GM18502 (cell line): Measurements from ENCODE around the gene FUBP1.
"Not testable (repeated sequence)": the region's sequence is repeated elsewhere in the genome, so short reads cannot be mapped to it uniquely, and the experiment has no call there.

Source experiments
- ATAC-seq: cut with Tn5 transposase; IDR thresholded peaks from one replicate; pipeline ENCODE4 v1.9.1; 2021; ENCODE audit warnings: mild to moderate bottlenecking; ENCODE audit not compliant: unreplicated experiment, poor library complexity

The FUBP1 gene

DNA sequence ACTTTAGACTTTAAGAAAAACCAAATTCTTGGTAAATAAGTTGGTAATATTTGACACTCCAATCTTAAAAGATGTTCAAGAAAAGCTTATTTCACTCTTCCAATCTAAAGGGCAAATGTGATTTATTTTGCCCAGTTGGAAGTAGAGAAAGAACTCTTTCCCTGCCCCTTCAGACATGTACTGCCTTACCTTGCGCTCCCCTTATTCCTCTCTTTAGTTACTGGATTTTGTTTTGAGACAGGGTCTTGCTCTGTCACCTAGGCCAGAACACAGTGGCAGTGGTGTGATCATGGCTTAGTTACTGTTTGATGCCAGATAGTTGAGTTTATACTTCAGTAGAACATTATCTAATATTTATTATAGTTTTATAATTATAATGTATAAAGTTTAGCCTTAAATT is 27.5 kb downstream of the FUBP1 start:
- ATAC-seq: no peak

DNA sequence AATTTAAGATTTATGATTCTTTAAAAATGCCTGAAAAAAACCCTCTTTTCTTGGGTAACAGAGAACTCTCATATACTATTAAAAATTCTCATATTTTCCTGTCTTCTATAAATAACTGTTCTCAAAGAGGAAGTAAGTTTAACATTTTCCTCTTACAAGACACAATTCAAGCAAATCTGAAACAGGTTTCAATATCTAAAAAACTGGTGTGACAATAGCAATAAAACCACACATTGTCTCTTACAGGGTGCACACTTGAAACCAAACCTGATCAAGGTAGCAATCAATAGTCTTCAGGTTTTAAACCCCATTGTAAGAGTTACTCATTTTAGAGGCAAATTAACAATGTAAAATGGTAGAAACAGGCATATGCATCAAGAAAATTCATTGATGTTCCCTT is 28.0 kb downstream of the FUBP1 start:
- peak; percentile 78 for ATAC-seq

DNA sequence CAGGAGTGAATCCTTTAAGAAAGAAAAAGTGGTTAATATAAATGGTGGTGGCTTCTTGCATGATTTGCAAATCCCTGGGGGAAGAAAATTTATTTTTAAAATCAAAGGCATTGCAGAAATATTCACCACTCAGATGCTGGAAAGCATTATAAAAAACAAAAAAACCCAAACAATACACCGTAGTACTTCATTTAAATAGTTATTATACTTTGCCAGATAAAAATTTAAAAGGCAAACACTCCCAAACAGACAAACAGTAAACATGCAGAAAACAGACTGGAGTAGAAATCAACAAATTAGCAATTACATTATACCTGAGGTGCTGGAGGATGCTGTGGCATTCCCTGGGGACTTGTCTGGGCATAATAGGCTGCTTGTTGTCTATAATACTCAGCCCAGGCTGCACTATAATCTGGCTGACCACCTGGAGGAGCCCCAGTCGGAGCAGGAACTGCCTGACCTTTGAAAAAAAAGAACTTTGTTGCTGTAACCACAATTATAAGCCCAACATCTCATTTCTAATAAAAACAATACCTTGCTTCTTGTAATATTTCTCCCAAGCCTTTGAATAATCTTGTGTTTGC is 29.9 kb downstream of the FUBP1 start:
- ATAC-seq: peak; percentile 44

DNA sequence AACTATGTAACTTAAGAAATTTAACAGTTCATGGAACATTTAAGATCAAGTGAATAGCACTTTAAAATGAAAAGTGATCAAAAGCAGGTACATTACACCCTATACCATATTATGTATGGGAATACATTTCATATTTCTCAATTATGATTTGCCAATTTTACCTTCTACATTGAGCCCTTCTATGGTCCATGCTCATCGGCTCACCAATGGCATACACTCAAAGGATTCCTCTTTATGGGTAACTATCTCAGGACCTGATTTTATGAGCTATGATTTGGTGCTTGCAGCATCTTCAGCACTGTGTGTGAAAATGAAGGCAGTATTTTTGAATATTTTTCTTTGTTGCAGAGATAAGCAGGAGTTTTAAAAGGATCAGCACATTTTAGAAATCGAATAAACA is 33.5 kb downstream of the FUBP1 start:
- ATAC-seq: no peak

DNA sequence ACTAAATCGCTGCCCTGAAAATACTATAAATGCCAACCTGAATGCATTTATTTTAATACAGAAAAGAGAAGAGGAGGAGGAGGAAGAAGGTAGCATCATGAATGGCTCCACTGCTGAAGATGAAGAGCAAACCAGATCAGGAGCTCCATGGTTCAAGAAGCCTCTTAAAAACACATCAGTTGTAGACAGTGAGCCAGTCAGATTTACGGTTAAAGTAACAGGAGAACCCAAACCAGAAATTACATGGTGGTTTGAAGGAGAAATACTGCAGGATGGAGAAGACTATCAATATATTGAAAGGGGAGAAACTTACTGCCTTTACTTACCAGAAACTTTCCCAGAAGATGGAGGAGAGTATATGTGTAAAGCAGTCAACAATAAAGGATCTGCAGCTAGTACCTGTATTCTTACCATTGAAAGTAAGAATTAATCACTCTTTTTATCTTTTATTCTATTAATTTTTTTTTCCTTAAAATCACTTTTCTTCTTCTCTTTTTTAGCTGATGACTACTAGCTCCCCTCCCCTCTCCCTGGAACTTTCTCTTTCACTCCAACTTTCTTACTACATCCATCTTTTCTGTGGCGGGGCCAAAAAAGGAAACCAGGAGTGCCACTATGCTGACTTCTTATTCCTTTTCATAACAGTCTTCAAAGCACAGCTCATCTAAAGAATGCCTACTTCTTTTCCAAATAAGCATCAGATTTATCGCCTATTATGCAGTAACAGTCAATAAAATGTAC is 36.3 kb downstream of the FUBP1 start:
- ATAC-seq: no peak

DNA sequence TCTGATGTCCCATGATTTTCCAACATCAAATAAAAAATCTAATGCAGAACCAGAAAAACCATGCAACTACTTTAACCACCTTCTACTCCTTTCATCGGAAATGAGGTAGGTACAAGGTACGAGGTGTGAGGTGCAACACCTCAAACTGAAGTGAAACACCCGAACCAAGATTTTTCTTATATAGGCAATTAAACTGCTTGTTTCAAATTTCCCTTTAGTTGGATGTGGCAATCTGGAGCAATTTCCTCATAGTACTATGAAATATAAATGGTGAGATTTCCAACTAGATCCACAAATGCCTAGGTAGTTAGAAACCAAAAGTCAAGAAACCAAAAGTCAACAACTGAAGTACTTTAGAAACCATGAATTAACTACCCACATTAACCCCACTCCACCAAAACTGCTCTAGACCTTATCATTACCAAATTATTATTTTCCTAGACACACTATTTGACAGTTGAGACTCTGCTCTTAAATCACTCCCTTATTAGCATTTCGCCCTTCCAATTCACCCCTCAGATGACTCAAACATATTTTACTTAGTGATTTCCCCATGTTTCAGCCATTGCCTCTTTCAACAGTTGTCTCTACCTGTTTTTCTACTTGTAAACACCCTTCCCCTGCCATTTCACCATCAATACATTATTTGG is 37.8 kb downstream of the FUBP1 start:
- ATAC-seq: no peak

DNA sequence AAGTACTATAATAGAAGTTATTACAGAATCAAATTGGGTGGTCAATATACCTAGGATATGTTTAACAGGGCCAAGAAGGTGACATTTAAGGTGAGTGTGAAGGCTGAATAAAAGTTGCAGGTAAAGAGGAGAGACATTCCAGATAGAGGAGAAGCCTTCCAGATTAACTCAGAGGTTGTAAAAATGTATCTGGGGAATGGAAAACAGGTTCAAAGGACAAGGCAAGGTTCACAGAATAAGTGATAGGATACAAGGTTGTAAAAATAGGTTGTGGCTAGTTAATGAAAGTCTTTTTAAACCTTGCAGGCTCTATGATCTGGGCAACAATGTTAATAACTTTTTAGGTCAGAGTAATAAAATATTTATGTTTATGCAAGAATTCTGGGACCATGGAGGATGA is 40.2 kb downstream of the FUBP1 start:
- ATAC-seq: no peak

DNA sequence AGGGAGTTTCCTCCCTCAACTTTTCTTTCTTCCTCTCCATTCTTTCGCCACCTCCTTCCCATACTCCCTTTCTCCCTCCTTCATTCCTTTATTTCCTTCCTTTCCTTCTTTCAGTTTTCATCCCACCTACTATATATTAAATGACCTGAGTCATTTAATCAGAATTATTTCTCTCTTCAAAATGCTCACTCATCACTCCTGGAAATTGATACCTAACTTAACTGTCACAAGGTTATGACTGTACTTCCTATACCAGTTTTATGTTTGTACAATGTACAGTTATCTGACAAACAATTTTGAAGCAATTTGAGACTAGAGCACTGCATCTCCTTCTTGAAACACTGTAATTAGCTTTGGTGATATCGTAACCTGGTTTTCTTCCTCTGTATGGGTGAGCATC is 49.1 kb downstream of the FUBP1 start:
- ATAC-seq: no peak

DNA sequence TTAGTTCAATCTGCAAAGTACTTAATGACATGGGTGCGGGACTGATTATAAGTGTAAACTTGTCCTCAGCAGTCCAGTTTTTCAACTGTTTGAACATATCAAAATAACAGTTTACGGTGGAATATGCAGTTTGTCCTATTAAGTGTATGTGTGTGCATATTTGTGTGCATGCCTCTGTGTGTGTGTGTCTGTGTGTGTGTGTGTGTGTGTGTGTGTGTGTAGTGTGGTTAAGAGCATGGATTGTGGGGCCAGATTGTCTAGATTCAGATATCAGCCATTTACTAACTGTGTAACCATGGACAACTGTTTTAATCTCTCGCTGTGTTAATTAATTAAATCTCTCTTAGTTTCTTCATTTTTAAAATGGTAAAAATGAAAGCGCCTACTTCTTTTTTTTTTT is 51.5 kb downstream of the FUBP1 start:
- ATAC-seq: peak; percentile 20

DNA sequence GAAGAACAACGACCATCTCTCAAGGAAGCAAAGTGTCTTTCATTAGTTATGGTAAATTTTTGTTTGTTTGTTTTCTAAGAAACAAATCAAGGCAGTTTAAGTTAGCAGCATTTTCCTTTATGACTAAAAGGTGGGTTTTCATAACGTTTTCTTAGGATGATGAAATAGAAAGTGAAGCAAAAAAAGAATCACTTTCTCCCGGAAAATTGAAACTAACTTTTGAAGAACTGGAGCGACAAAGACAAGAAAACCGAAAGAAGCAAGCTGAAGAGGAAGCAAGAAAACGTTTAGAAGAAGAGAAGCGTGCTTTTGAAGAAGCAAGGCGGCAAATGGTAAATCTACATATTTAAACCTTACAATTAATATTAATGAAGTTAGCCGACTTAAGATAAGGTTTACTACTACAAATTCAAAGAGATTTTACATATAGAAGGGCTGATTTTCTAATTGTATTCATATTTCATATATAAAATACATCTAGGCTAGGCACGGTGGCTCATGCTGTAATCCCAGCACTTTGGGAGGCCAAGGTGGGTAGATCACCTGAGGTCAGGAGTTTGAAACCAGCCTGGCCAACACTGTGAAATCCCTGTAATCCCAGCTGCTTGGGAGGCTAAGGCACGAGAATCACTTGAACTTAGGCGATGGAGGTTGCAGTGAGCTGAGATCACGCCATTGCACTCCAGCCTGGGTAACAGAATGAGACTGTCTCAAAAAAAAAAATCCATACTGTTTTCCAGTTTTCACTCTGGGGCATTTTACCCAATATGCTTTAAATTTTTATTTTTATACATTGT is 52.1 kb downstream of the FUBP1 start:
- ATAC-seq: peak; percentile 67

DNA sequence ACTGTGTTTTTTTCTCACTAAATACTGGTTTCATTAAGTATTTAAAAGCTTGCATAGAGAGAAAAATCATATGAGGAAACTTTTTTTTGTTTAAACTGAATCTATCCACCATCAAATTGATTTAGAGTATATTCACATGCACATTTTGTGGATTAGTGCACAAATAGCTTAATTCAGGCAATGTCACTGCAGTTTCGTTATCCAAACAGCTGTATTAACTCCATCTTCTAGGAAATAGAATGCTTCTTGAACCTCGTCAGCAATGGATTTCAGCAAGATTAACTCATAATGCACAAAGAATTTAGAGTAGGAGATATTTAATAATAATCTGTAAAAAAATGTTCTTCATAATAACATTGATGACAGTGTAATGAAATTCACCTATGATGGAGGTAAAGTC is 52.9 kb downstream of the FUBP1 start:
- ATAC-seq: no peak

DNA sequence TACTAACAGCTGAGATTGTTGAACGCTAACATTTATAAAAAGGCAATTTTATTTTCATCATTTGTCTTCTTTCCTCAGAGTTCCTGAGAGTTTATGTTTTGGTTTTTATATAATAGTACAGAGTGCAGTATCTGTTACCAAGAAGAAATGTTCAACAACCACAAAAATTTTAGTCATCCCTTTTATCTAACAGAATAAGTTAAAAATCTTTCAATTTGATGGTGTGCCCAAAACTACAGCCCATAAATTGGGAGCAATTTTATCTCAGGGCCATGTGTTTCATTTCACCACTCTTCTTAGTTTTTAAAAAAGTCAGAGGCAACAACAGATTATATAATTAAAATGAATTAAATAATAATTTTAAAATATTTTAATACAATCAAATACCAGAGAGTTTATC is 53.4 kb downstream of the FUBP1 start:
- ATAC-seq: no peak

DNA sequence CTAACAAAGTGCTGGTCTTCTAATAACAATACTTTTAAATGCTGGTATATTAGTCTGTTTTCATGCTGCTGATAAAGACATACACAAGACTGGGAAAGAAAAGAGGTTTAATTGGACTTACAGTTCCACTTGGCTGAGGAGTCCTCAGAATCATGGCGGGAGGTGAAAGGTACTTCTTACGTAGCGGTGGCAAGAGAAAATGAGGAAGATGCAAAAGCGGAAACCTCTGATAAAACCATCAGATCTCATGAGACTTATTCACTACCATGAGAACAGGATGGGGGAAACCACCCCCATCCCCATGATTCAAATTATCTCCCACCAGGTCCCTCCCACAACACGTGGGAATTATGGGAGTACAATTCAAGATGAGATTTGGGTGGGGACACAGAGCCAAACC is 60.0 kb downstream of the FUBP1 start:
- ATAC-seq: not testable (repeated sequence)

DNA sequence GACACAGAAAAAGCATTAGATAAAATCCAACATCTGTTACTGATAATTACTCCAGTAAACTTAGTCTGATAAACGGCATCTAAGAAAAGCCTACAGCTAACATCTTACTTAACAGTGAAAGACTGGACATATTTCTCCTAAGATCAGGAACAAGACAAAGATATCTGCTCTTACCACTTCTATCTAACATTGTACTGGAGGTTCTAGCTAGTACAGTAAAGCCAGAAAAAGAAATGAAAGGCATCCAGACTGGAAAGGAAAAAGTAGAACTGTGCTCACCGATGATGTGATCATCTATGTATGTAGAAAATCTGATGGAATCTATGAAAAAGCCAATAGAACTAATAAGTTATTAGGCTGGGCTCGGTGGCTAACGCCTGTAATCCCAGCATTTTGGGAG is 68.8 kb downstream of the FUBP1 start:
- no peak for ATAC-seq

DNA sequence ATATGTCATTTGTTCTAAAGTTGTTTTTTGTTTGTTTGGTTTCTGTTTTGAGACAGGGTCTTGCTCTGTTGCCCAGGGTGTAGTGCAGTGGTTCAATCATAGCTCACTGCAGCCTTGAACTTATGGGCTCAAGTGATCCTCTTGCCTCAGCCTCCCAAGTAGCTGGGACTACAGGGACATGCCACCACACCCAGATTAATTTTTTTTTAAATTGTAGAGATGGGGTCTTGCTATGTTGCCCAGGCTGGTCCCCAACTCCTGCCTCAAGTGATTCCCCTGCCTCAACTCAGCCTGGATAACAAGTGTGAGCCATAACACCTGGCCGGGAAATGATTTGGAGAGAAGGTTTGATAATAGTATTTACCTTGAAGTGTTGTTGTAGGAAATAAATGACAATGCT is 72.2 kb downstream of the FUBP1 start:
- ATAC-seq: no peak

DNA sequence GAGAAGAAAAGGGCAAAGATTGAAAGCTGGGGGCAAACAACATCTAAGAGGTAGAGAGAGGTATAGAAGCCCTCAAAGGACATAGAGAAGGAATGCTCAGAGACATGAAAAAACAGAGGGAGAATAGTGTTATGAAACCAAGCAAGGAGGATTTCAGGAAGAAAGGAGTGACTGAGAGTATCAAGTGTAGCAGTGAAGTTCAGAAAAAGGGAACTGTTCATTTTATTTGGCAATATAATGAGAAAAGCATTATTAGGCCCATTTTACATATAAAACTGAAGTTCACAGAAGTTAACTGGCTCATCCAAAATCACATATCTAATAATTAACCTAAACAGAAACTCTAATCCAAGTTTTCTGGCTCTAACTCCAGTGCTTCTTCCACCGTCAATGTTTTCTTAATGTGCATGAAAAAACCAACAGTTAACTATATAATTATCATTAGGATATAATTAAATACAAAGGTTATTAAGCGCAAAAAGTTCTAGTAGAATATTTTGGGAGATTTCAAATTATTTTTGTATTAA is 72.8 kb downstream of the FUBP1 start:
- ATAC-seq: no peak

DNA sequence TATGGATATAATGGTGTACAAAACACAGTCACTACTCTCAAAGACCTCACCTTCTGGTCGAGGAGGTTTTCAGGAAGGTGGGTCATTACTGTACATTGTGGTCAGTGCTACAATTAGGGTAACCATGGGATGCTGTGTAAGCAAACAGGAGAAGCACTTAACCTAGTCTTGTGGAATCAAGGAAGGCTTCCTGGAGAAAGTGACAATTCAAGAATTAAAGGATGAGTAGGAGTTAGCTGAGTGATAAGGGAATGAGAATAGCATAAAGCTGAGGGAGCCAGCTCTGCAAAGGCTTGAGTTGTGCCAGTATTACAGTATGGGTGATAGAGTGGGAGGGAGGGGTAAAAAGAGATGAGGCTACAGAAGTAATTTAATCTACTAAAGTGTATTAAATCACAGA is 73.3 kb downstream of the FUBP1 start:
- ATAC-seq: no peak

DNA sequence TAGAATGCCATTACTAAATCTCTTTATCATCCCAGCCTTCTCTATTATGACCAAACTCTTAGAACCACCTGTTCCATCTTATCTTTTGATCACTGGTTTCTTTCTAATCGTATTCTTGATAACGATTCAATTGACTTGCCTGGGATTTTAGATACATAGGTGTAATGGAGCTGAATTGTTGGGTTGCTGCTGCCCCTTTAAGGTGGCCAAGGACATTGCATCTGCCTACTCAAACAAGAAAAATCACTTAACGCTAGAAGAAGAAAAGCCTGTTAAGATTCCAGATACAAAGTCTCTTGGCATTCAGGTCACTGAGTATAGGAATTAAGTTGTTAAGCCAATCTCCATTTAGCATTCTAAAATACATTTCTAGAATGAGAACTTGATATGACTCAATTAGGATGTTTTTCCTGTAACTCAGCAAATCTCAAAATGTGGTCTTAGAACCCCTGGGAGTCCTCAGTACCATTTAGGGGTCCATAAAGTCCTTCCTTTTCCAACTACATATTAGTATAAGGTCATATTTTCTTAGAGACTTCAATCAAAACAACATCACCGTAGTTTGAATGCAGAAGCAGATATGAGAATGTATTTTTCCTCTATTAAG is 78.1 kb downstream of the FUBP1 start:
- peak; percentile 58 for ATAC-seq

DNA sequence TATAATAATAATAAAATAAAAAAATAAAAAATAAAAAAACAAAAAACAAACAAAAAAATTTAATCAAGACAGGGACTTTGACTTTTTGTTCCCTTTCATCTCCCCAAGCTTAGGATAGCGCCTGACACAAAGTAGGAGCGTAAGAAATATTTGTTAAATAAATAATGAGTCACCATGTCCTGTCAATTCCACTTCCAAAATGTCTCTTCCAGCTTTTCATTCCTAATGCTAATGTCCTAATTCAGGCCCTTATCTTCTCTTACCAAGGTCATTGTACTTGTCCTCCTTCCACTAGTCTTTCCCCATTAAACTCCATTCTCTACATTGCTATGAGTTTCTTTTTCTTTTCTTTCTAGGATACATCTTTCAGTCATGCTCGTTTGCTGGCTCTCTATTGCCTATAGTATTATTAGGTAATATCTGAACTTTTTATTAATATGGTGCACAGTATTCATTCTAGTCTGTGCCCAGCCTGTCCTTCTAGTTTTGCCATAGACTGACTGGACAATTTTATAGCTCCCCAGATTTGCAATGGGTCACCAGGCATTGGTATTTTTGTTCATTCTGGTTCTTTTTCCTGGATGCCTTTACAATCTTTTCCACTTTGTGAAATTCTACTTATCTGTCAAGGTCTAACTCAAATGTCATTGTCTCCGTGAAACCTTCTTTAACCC is 79.1 kb downstream of the FUBP1 start:
- ATAC-seq: no peak
